HG02852 (cell line): ENCODE results near the gene PDE10A.

Experiments used
- ATAC-seq: cut with Tn5 transposase; IDR thresholded peaks from one replicate; pipeline ENCODE4 v1.9.1; 2021; ENCODE audit warnings: mild to moderate bottlenecking, moderate library complexity; ENCODE audit not compliant: unreplicated experiment

PDE10A gene

DNA sequence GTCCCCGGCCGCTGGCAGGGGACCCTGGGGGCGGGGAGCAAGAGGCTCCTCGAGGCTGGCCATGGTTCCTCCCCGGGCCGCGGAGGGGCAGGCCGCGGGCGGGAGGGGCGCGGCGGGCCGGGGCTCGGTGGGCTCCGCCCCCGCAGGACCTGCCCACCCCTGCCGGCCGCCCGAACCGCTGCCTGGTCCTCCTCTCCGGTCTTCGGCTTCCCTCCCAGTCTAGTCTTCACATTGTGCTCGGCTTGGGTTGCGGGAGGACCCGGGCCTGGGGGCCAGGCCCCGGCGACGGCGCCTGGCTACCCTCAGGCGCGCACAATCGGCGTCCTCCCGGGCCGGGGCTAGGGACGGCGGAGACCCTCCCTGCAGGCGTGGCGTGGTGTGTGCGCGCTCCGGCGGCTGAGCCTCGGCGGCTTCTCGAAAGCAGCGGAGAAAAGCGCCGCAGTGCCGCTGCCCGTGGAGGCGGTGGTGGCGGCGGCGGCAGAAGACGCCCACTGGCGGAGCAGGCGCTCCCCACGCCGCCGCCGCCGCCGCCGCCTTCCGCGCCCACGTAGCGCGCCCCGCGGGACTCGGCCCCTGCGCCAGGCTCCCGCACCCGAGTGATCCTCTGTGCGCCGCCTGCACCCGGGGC, at the start of gene PDE10A:
Gene PDE10A (minus strand): TSS at position 493 of the 628 bp plus-strand sequence. CDS start 430 bp downstream, at position 63.
- ATAC-seq: no peak

DNA sequence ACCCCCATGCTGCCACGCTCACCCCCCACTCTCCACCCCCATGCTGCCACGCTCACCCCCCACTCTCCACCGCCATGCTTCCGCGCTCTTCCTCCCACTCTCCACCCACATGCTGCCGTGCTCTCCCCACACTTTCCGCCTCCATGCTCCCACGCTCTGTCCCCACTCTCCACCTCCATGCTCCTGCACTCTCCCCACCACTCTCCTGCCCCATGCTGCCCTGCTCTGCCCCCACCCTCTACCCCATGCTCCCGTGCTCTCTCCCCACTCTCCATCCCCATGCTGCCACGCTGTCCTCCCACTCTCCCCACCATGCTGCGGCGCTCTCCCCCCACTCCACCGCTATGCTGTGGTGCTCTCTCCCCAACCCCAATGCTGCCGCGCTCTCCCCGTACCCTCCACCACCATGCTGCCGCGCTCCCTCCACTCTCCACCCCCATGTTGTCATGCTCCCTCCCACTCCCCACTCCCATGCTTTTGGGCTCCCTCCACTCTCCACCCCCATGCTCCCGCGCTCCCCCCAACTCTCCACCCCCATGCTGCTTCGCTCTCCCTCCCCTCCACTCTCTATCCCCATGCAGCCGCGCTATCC, 46.0 kb upstream of the PDE10A start:
- no peak for ATAC-seq

DNA sequence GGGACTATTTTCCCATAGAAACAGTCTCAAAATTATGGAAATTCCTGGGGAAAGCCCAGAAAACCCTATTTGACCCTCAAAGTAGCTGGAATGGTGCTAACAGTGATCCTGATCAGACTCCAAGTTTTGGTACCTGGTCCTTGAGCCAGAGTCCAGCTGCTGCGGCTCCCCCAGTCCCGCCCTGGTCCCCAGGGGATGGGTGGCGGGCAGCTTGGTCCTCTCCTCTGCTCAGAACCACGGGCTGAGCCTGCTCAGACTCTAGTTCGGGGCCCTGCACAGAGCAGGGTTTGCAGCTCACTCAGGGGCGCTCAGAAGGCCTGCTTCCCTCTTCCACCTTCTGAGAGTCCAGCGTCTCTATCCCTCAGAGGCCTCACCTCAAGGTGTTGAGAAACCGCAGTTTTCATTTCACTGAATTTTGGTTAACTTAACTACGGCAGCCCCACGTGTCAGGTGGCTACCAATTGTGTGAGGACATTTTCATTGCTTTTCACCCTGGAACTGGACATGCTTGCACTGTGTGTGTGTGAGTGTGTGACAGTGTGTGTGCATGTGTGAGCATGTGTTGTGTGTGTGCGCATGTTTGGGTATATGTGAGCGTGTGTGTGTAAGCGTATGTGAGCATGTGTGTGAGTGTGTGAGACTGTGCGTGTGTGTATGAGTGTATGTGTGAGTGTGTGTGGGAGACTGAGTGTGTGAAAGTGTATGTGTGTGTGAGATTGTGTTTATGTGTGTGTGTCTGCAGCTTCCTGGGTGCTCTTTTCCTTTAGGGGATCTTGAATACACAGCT, 44.2 kb upstream of the PDE10A start:
- ATAC-seq: no peak

DNA sequence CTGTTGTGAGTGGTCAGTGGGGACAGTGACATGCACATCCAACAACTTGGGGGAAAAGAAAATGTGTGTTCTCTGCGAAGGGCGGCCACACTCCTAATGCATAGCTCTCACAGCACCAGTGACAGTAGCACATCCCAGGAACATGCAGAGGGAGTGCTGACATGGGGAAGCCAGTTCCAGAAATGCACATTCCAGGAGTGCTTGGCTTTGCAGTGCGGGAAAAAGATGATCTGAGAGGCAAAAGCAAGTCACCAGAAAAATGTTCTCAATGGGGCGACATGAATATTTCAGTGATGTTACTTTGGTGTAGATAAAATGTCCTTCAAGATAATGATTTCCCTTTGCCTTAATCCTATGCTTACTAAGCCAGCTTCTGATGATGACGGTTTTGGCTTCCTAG, 42.9 kb upstream of the PDE10A start:
- no peak for ATAC-seq

DNA sequence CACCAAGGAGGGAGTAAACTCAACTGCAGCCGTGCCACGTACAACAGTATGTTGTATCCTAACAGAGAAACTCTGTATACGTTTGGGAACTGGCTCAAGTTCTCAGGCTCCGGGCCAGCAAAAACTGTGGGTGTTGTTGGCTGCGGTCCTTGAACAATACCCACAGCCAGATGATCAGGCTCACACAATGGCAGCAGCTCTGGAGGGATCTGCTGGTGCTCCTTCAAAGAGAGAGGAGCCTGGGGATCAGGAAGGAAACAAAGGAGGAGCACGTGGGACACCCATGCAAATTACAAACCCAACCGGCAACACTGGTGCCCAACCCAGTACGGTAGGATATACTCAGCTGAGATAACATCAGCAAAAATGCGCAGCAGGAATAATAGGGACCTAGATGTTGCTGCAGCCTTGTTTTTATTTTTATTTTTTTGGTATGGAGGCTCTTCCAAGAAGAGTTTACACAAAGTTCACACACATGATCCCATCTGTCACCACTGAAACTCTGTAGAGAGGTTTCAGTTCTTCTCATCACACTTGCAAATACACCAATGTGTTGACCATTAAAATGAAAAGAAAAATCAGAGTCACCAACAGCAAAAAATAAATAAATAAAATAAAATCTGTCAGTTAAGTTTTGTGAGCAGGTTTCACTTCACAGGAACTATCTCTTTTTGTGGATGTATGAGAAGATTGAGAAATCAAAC, 41.2 kb upstream of the PDE10A start:
- ATAC-seq: no peak

DNA sequence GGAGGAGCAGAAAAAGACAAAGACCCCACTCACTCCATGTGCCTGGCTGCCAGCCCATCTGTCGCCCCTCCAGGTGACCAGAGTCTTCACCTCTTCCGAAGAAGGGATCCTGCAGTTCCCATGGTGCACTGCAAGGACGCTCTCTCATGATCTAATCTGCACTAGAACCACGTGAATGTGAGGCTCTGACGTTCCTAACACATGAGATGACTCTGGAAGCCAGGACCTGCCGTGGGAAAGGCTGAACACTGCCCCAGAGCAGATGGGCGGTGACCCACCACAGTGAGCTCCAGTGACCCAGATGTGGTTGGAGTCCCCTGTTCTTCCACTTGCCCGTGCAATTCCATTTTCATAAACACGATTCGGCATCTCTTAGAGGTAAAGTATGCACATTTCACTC, 39.6 kb upstream of the PDE10A start:
- no peak for ATAC-seq

DNA sequence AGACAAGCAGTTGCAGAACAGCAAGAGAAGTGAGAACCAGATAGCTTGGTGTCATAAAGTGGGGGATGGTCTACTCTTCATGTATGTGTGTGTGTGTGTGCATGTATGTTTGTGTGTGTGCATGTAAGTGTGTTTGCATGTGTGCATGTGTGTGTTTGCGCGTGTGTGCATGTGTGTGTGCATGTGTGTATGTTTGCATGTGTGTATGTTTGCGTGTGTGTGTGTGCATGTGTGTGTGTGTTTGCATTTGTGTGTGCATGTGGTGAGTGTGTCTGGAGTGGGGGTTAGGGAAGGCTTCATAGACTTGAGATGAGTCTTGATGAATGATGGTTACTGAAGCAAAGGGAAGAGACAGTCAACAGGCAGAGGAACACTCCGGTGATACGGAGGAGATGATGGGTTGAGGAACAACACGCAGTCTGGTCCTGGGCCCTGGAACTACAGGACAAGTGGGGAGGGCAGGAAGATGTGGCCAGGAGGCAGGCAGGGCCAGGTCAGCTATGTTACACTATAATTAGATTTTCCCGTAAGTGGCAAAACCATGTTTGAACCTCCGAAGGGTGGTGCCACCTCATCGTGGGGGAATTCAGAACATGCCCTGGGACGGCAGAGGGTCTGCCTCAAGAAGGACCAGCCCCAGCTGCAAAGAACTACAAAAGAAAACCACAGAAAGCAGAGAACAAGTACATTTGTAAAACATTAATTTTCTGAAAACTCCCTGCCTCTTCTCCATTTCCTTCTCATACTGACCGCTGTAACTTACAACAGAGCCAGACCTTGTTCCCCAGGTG, 38.7 kb upstream of the PDE10A start:
- ATAC-seq: no peak

DNA sequence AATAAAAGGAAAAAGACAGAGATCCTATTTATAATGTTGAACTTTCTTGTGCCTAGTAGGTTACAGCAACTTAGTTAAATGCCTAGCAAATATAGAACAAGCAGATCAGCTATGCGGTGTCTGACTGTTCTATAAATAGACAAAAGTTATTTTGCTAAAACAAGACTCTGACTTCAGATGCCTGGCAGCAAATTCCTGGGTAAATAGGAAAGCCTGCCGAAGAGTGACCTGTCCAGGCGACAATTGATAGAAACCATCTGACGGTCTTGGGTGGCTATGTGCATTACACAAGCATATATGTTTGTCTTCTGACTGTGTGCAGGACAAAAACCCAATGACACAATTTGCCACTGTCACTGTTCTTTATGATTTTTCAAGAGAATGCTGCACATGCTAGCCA, 38.0 kb upstream of the PDE10A start:
- ATAC-seq: no peak

DNA sequence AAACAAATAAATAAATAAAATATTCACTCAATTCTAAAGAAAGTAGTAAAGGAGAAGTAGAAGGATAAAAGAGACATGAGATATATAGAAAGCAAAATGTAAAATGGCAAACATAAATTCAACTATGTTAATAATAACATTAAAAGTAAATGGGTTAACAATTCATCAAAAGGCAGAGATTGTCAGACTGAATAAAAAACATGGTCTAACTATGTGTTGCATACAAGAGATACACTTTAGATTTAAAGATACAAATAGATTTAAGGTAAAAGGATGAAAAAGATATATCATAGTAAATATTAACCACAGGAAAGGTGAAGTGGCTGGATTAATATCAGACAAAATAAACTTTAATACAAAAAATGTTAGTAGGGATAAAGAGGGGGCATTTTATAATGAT, 35.8 kb upstream of the PDE10A start:
- no peak for ATAC-seq

DNA sequence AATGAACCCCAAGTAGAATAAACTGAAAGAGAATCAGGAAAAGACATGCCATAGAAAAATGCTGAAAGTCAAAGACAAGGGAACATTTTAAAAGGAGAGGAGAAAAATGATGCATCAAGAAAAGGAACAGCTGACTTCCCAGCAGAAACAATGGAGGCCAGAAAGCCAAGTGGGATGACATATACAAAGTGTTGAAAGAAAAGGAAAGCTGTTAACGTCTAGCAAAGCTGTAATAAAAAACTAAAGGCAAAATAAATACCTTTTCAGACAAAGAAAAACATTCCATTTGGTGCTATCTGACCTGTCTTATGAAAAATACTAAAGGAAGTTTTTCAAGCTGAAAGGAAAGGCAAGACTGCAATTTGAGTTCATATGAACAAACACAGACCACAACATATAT, 34.1 kb upstream of the PDE10A start:
- no peak for ATAC-seq

DNA sequence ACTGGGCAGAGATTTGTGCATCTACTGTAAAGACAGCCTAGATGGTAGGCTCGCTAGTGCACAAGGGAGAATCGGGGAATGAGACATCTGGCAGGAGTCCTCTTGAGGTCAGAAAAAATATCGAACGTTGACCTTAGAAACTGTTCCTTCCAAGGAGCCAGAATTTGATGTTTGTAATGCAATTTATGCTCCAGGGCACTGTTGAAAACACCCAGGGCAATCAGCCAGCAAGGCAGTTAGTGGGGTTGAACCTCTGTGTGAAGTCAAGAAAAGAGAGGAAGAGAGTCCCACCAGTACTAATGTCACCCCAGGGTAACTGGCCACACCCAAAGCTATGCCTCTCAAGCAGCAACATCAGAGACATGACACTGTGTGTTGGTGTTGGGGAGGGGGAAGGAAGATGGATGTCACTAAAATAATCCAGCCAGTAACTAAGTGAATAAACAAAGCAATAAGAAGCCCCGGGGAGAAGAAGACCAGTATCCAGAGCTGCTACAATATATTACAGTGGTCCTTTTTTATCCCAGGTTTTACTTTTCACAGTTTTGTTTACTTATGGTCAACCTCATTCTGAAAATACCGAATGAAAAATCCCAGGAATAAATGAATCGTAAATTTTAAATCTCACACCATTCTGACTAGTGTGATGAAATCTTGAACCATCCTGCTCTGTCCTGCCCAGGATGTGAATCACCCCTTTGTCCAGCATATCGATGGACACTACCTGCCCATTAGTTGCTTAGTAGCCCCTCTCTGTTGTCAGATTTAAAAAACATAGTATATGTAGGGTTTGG, 32.9 kb upstream of the PDE10A start:
- no peak for ATAC-seq

DNA sequence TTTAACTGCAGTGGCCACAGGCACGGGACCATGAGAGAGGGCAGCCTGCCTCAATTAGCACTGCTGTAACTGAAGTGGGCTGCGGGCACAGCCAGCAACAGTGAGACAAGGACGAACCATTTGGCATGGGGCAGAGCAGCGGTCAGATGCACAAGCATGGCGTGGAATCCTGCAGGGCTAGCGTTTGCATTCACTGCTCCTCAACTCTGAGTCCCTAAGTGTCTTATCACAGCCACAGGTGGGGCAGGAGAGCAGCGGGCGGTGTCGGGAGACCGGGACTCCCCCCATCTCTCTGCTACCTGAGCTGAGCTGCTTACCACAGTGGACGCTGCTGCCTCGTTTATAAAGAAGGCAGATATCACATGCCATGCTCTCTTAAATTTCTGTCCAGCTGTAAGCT, 31.3 kb upstream of the PDE10A start:
- no peak for ATAC-seq

DNA sequence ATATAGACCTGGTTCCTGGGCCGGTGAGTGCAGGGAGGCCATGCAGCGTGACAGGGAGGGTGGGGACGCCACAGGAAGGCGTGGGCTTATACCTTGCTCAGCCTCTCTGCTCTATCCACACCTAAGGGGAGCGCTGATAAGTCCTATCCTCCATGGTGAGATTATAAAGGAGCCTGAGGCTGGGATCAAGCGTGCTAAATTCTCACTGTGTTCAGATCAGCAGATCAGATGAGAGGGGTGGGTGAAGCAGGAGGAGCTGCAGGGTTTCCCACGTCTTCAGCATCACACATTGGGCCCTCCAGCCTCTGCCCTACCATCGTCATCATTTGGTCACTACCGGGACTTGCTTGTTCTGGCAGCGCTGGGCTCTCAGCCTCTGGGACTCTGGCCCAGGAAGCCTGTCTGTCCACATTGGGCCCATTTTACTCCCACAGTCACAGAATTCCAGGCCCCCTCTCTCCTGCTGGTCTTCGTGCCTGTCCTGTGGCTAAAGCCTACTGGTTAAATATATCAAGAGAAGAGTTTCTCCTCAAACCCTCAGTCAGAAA, 29.1 kb upstream of the PDE10A start:
- ATAC-seq: no peak

DNA sequence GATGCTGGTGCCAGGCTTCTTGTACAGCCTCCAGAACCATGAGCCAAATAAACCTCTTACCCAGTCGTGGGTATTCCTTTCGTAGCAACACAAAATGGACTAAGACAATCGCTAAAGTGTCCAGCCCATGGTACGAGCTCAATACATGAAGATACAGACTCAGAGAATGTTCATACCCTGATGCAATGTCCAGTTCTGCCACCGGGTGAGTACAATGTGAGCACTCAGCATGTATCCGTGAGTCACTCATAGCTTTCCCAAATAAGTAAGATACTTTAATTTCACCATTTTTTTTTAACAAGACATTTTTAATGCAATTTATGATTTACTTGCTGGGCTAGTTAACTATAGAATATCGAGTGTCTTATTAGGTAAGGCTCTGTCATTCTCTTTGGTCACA, 26.7 kb upstream of the PDE10A start:
- ATAC-seq: no peak

DNA sequence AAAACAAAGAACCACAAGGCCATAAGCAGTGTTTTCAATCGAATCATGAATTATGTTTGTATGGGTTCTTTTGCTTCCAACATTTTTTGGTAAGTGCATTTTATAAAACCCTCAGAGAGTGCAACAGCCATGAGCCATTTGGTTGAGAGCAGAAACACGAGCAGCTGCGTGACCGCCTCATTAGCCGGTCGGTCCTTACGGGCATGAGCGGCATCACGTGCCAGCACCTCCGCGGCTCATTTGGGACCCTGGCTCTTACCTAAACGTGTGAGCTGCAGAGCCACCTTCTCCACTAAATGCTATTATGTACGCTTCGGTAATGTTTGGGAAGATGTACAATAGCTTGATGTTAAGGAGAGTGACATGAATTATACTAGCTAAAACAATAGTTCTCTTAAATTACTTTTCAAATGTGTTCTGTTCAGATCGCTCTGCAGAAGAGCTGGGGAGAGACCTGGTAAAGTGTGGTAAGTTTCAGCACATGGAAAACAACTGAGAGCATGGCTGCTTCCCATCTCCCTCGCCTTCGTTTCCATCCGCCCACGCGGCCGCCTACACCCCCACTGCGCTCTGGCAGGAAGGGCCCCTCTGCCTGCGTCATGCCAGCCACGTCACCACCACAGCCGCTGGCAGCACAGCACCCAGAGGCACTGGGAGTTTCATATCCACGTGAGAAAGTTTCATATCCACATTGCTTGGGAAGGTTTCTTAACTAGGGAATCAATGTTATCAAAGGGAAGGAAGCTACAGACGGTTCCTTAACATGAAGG, 23.7 kb upstream of the PDE10A start:
- no peak for ATAC-seq

DNA sequence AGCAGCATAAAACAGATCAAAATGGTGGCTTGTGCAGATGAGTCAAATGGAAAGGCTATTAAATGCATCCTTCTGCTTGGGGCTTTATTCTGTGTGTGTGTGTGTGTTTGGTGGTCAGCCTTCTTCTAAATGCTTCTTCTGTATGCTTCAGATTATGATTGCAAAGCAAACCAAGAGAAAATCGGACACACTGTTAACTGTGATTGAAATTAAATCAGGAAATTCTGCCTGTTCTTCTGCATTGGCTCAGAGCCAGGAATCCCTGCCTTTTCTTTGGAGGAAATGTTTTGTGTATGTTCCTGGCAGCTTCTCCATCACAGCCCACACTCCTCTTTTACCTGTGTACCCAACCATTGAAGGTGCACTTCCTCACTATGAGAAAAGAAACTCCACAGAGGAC, 22.3 kb upstream of the PDE10A start:
- ATAC-seq: no peak

DNA sequence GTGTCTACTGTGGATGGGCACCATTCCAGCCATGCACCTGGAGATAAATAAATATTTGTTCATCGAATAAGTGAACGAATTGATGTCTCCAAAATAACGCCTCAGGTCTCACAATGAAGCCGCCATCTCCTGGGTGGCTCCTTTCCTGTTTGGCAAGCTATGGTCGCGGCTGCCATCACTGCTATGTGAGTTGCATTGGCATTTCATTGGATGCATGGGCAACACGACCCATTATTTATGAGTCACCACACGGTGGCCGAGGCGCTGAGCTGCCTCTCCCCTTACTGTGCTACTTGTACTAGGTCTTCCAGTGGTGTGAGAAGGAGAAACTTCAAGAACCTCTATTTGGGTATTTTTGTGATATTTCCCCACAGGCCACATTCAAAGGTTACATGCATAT, 21.3 kb upstream of the PDE10A start:
- ATAC-seq: no peak

DNA sequence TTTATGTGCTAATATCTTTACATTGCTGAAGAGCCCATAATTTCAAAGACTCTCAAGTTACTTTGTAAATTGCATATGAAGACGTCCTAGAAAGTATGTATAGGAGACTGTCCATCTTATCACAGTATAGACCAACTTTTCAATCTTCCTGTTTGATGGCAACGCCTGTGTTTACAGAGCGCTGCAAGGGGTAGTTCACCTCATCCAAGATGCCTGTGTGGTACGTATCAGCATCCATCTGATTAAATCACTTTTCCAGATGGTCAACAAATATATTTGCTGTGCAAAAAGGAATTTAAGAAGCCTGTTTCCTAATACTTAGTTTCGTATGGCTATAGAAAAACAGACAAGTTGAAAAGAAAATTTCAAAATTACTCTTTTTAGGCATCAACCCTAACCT, 17.9 kb upstream of the PDE10A start:
- ATAC-seq: no peak

DNA sequence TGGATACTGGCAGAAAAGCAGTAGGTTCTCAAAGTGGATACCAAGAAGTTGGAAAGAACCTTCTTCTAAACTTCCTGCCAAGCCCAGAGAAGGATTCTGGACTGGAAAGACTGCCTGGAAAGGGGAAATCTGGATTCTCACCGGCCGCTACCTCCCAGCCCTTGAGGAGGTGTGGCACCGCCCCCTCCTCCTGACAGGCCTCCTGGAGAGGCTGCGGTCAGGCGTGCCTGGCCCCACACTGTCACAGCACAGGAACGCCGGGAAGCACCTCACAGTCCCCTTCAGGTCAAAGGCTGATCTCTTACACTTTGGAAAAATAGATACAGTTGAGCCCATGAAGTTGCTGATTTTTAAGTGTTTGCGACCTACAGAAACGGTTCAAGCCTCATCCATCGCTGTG, 16.3 kb upstream of the PDE10A start:
- ATAC-seq: no peak
